ENCODE measurements around the gene NOG.

Gene NOG

DNA sequence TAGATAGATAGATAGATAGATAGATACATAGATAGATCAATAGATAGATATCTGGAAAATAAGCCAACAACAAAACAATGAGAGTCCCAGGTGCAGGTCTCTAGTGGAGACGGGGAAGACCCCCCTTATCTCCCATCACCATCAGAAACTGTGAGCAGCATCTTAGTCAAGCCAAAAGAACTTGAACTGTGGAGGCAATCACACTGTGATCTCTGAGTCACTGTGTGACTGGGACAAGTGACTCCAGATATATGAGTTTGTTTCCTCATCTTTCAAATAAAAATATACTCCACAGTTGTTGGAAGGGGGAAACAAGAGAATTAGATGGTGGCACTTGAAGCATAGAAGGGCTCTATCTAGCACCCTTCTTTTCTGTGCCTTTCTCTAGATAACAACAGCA is 42.1 kb downstream of the NOG start:
- in situ Hi-C loops (cut with MboI; ENCODE audit: low sequenced_read_pairs): no loop called here

DNA sequence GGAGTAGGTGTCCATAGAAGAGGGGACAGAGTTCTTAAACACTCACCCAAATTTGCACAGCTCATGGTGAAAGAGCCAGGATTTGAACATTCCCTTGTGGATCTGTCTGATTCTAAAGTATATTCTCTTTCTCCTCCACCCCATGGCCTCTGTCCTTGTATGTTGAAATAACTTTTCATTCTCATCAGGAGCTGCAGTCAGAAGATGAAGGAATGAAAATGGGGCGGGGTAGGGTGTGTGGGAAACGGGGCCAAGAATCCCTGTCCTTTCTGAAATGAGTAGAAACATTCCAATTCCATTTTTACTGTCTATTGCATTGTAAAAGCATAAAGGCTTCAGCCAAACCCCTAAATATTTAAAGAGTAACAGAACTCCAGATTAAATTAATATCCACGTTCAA is 42.8 kb downstream of the NOG start:
- in situ Hi-C loops (cut with MboI; ENCODE audit: low sequenced_read_pairs): no loop called here

DNA sequence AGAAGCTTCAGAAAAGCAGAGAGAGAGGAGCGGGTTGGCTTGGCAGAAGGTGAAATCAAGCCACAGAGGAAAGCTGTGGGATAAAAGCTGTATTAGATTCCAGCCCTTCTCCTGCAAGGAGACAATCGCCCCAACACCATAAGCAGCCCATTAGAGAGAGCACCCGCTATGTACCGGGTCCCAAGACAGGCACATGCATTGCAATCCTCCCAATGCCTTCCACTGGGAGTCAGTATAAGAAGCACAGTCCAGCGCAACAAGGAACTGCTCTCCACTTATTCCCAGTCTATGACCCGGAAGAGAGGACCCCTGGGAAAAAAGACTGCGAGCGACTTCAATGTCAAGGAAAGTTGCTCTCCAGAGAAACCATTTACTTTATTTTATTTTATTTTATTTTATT is 43.8 kb downstream of the NOG start:
- in situ Hi-C loops (cut with MboI; ENCODE audit: low sequenced_read_pairs): no loop called here

DNA sequence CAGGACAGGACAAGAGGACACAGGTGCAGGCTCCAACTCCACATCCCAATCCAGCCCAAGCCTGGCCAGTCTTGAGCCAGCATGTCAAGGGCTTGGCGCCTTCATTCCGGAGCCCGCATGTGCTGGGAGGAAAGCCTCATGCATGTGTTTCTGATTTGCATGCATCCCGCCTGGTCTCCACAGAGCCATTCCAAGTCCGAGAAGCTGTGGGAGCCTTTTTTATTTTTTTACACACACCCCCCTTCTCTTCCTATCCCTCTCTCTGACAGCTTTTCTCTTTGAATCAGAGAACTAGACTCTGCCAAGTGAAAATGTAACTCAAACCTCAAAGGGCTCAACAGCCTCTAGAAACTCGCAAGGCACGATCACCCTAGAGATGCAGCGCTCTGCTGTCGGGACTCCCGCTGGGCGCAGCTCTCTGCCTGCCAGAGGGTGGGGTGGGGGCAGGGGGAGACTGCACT is 45.1 kb downstream of the NOG start:
- in situ Hi-C loops (cut with MboI; ENCODE audit: low sequenced_read_pairs): no loop called here

DNA sequence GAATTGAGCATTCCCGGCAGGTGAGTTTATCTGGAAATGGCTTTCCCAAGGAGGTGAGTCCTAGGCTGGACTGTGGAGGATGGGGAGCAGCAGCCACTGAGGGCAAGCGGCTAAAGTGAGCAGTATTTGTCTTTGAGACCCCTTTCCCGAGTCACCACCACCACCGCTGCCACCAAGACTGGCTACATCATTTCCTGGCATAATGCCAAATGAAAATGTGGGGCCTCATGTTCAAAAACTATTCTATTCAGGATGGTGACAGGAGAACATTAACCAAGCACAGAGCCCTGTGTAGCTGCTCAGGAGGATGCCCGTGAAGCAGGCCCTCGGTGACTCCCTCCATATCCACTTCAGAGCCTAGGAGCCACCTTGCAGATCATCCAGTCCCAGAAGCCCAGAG is 46.0 kb downstream of the NOG start:
- in situ Hi-C loops (cut with MboI; ENCODE audit: low sequenced_read_pairs): no loop called here

DNA sequence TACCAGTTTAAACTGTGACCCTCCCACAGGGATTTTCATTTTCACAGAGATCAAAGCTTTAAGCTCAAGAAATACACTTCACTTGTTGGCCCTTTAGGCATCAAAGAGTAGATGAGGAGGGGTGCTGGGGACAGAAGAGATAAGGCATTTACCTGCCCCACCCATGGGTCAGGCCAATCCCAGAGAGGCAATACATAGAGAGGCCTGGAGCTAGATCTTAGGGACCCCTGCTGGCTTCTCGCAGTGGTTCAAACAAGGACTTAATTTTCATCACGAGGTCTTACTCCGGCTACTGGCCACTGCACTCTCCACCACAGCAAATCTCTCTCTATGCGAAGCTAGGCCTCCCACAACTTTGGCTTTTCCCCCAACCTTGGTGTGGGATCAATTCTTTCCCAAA is 46.6 kb downstream of the NOG start:
- in situ Hi-C loops (cut with MboI; ENCODE audit: low sequenced_read_pairs): no loop called here

DNA sequence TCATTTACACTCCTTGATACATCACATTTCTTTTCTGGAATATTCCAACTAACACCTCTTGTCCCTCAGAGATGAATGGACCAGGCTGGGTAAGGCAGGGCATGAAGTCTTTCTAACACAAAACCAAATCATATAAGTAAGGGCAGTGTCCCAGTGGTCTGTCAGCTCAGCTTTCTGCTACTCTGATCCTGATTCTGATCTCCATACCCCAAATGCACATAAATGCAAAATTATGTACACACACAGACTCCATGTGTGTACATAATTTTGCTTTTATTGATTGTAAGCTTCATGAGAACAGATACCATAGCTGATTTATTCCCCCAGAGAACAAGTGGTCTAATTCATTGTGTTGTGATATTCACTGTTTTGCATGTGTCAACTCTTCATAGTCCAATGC is 47.9 kb downstream of the NOG start:
- in situ Hi-C loops (cut with MboI; ENCODE audit: low sequenced_read_pairs): no loop called here

DNA sequence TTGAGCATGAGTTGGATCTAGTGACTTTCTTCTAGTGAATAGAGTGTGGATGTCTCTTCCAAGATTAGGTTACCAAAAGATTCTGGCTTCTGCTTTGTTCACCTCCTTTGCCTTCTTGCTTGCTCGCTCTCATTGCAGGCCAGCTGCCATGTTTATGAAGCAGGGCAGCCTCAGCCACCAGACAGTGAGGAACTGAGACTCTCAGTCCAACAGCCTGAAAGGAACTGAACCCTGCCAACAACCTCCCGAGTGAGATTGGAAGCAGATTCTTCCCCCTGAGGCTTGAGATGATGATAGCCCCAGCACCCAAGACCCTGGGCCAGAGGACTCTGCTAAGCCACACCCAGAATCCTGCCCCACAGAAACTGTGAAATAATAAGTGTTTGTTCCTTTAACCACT is 48.4 kb downstream of the NOG start:
- in situ Hi-C loops (cut with MboI; ENCODE audit: low sequenced_read_pairs): no loop called here

DNA sequence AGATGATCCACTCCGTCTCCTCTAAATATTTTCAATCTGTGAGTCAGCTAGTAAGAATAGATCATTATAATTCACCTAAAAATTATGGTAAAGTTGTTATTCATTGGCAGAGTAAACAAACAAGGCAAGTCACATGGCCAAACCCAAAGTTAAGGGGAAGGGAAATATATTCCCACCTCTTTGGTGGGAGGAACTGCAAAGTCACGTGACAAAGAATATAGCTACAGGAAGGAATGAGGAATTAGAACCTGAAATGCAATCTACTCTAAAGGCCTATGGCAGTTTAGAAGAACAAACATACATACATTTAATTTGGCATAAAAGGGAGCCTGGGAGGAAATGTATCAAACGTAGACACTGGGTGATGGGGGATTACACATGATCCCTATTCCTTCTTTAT is 48.9 kb downstream of the NOG start:
- in situ Hi-C loops (cut with MboI; ENCODE audit: low sequenced_read_pairs): no loop called here
